Caco-2 (cell line): Measurements from ENCODE around the gene CST11. TPM values are rescaled to one million over a fixed set of nuclear protein-coding genes. Genes with fewer than 3 reads are reported as not detected.

Experiments
- BruUV-seq: library from RNA; stranded (reverse); fragments of 400-500 nt; replicated peaks from 2 replicates; lab custom pipeline; 2021; lab: Mats Ljungman, UMichigan
- CTCF ChIA-PET: fragments of 300-600 bp; sonication (Branson Sonifier 250); formaldehyde crosslinking; loops from one replicate; lab custom pipeline; 2022; ENCODE audit warnings: antibody characterized with exemption; lab: Charles Lee
- POLR2A ChIA-PET: fragments of 300-600 bp; sonication (Branson Sonifier 250); formaldehyde crosslinking; loops from one replicate; lab custom pipeline; 2022; ENCODE audit warnings: antibody characterized with exemption; lab: Charles Lee
- DNase-seq, 2 experiments: peaks; one replicate each; pipeline versions ENCODE4 v3.0.0 to v3.0.0-alpha.2; 2020 to 2022
- H3K27me3 ChIP-seq: replicated peaks from 2 replicates; pipeline ENCODE4 v1.6.0; 2011; ENCODE audit warnings: low read length; ENCODE audit not compliant: control insufficient read depth, insufficient read depth
- H3K36me3 ChIP-seq: 2 replicates; pipeline ENCODE4 v1.5.1; 2011; ENCODE audit warnings: low read length; ENCODE audit not compliant: control insufficient read depth, insufficient read depth
- H3K4me1 ChIP-seq: fragments of 250-450 bp; sonication (Bioruptor Pico); 2 replicates; pipeline ENCODE4 v1.5.1; 2020; ENCODE audit warnings: mild to moderate bottlenecking
- H3K4me3 ChIP-seq: 2 replicates; pipeline ENCODE4 v1.5.1; 2011; ENCODE audit warnings: low read depth, mild to moderate bottlenecking, control low read depth, low read length
- H3K9me3 ChIP-seq: fragments of 250-450 bp; sonication (Bioruptor Pico); 2 replicates; pipeline ENCODE4 v1.5.1; 2020; ENCODE audit warnings: mild to moderate bottlenecking, moderate library complexity
- H3K27ac Mint-ChIP-seq: one replicate; pipeline ENCODE4 v1.8.0; 2022; ENCODE audit warnings: mixed read lengths; ENCODE audit not compliant: unreplicated experiment
- H3K27me3 Mint-ChIP-seq: one replicate; pipeline ENCODE4 v1.8.0; 2022; ENCODE audit warnings: mixed read lengths; ENCODE audit not compliant: insufficient read depth, unreplicated experiment
- H3K36me3 Mint-ChIP-seq: one replicate; pipeline ENCODE4 v1.8.0; 2022; ENCODE audit warnings: mild to moderate bottlenecking, mixed read lengths; ENCODE audit not compliant: insufficient read depth, unreplicated experiment
- H3K4me1 Mint-ChIP-seq: one replicate; pipeline ENCODE4 v1.8.0; 2022; ENCODE audit warnings: low read depth, mixed read lengths; ENCODE audit not compliant: unreplicated experiment
- H3K4me3 Mint-ChIP-seq: one replicate; pipeline ENCODE4 v1.8.0; 2022; ENCODE audit warnings: mild to moderate bottlenecking, moderate library complexity, mixed read lengths; ENCODE audit not compliant: unreplicated experiment
- H3K9me3 Mint-ChIP-seq: one replicate; pipeline ENCODE4 v1.8.0; 2022; ENCODE audit warnings: mixed read lengths; ENCODE audit not compliant: unreplicated experiment
- CTCF ChIP-seq, 2 experiments: fragments of 200-600 bp in 1 of 2; IDR thresholded peaks; 1 replicate in 1 of 2; 2 replicates in 1 of 2; pipeline versions ENCODE4 v1.5.1 to v1.8.0; 2011 to 2022; ENCODE audit warnings: antibody characterized with exemption in 1 of 2, control low read depth in 1 of 2, inconsistent platforms in 1 of 2, low read depth in 1 of 2, low read length in 1 of 2, mild to moderate bottlenecking in 1 of 2, moderate library complexity in 1 of 2; ENCODE audit not compliant: insufficient read depth in 1 of 2, severe bottlenecking in 1 of 2, unreplicated experiment in 1 of 2
- intact Hi-C: fragments of 100-400 bp; cut with micrococcal nuclease; formaldehyde crosslinking; loops from one replicate; pipeline ENCODE4 v1.10.0; 2022; ENCODE audit not compliant: unreplicated experiment
- total RNA-seq: library from RNA; stranded (reverse); gene quantifications from 2 replicates; pipeline ENCODE4 v1.2.3, GENCODE V29; 2022

Gene CST11
- total RNA-seq, 1 experiment from 2014 or later: not detected

- intact Hi-C loops: no loop called here
- TF ChIP-seq CTCF (IDR thresholded peaks at IDR 0.05; ENCODE audit: insufficient read depth in 1 of 2, low read depth in 1 of 2, low read length in 1 of 2, severe bottlenecking in 1 of 2, unreplicated experiment in 1 of 2): no peak
- Histone ChIP-seq H3K36me3 (no peaks in the 10 kb centered on the region), H3K27me3 (no peaks in the 10 kb centered on the region), H3K9me3 (no peaks in the 10 kb centered on the region), H3K4me3 (no peak overlapping the region), H3K4me1 (no peaks in the 10 kb centered on the region)
- BruUV-seq: no TSS peak
- H3K27me3 Mint-ChIP-seq: peaks cover 14% of the 10 kb centered on the region
- no peaks in the 10 kb centered on the region for H3K9me3 Mint-ChIP-seq
- H3K36me3 Mint-ChIP-seq: no peaks in the 10 kb centered on the region
- H3K4me3 Mint-ChIP-seq: no peak overlapping the region
- ChIA-PET CTCF (no interaction called here), POLR2A (no interaction called here)
- H3K4me1 Mint-ChIP-seq: no peaks in the 10 kb centered on the region
- DNase-seq: no peak
- no peak overlapping the region for H3K27ac Mint-ChIP-seq
Measured at GRCh38 chr20:23453549-23454543, 1.2 kb upstream of the CST11 start.

GRCh38 chr20:23451956-23452487 is 654 bp downstream of the CST11 start:
- Histone ChIP-seq H3K4me1 (no peaks in the 10 kb centered on the region), H3K27me3 (no peaks in the 10 kb centered on the region), H3K9me3 (no peaks in the 10 kb centered on the region), H3K36me3 (no peaks in the 10 kb centered on the region), H3K4me3 (no peak overlapping the region)
- Mint-ChIP-seq H3K9me3 (no peaks in the 10 kb centered on the region), H3K27ac (no peak overlapping the region), H3K4me3 (no peak overlapping the region), H3K4me1 (no peaks in the 10 kb centered on the region), H3K27me3 (peaks cover 9% of the 10 kb centered on the region), H3K36me3 (no peaks in the 10 kb centered on the region)
- POLR2A ChIA-PET: no interaction called here
- BruUV-seq: no TSS peak
- no peak for TF ChIP-seq CTCF (IDR thresholded peaks at IDR 0.05; ENCODE audit: insufficient read depth in 1 of 2, low read depth in 1 of 2, low read length in 1 of 2, severe bottlenecking in 1 of 2, unreplicated experiment in 1 of 2)
- CTCF ChIA-PET: no interaction called here
- DNase-seq: no peak
- intact Hi-C loops: no loop called here

GRCh38 chr20:23450877-23451276 is 1.8 kb downstream of the CST11 start:
- H3K36me3 Mint-ChIP-seq: no peaks in the 10 kb centered on the region
- H3K27me3 Mint-ChIP-seq: peaks cover 4% of the 10 kb centered on the region
- ChIA-PET POLR2A (no interaction called here), CTCF (no interaction called here)
- H3K4me1 ChIP-seq: no peaks in the 10 kb centered on the region
- no peaks in the 10 kb centered on the region for H3K9me3 Mint-ChIP-seq
- H3K9me3 ChIP-seq: no peaks in the 10 kb centered on the region
- H3K27ac Mint-ChIP-seq: no peak overlapping the region
- H3K4me3 ChIP-seq: no peak overlapping the region
- intact Hi-C loops: no loop called here
- no peak for DNase-seq
- no peaks in the 10 kb centered on the region for H3K4me1 Mint-ChIP-seq
- H3K36me3 ChIP-seq: no peaks in the 10 kb centered on the region
- no peaks in the 10 kb centered on the region for H3K27me3 ChIP-seq
- no peak for TF ChIP-seq CTCF (IDR thresholded peaks at IDR 0.05; ENCODE audit: insufficient read depth in 1 of 2, low read depth in 1 of 2, low read length in 1 of 2, severe bottlenecking in 1 of 2, unreplicated experiment in 1 of 2)
- BruUV-seq: no TSS peak
- no peak overlapping the region for H3K4me3 Mint-ChIP-seq
